NCI-H526 (cell line): Measurements from ENCODE around the gene CAPN11.
A peak's percentile ranks its signal among the peaks of the same experiment; 100 is the strongest.

Experiments
- DNase-seq, 2 experiments: peaks; one replicate each; lab custom pipeline; 2025; lab: John Stamatoyannopoulos, UW

CAPN11 gene

GRCh38 chr6:44156494-44157151 lies 2.0 kb upstream of the CAPN11 start:
- DNase-seq: no peak

DNA sequence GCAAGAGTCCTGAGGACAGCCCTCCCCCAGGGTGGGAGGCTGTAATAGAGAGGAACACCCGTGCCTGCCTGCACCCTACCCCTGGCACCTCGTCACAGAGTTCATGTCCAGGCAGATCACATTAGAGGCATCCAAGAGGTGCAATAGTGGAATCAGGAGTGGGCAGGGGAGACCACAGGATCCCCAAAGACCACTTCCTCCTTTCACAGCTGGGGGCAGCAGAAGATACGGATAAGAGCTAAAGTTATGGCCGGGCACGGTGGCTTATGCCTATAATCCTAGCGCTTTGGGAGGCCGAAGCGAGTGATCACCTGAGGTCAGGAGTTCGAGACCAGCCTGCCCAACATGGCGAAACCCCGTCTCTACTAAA lies 1.5 kb upstream of the CAPN11 start:
- DNase-seq: no peak

- no peak for DNase-seq
Observed at GRCh38 chr6:44161997-44162338, 3.3 kb downstream of the CAPN11 start.

DNA sequence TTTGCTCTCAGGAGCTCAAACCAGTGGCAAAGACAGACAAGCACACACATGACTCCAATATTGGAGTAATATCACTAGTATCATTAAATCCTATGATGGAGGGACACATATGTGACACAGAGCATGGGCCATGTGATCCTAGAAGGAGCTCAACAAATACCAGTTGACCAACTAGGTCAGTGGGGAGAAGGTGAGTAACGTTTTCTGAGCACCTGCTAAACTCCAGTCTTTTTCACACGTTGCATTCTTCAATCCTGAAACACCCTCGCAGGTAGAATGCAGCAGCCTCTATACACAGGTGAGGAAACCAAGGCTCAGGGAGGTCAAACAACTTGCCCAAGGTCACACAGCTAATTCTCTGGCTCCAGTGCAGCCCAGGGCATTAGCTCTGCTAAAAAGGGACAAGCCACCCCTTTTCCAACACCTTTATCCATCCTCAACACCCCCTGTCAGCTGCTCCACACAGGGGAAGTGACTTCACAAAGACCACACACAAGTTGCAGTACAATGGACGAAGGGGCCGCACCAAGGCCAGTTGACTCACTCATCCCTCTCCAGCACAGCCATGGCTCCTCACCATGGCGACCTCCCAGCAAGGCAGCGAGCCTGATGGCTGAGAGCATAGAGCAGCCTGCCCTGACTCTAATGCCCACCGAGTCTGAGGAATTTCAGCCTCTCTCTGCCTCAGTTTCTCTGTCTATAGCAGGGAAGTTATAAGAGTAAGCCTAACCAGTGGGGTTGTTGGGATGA lies 4.4 kb downstream of the CAPN11 start:
- DNase-seq: no peak

GRCh38 chr6:44166116-44166515 lies 7.5 kb downstream of the CAPN11 start:
- no peak for DNase-seq

- DNase-seq: no peak
Observed at GRCh38 chr6:44166591-44167184, 8.1 kb downstream of the CAPN11 start.

DNA sequence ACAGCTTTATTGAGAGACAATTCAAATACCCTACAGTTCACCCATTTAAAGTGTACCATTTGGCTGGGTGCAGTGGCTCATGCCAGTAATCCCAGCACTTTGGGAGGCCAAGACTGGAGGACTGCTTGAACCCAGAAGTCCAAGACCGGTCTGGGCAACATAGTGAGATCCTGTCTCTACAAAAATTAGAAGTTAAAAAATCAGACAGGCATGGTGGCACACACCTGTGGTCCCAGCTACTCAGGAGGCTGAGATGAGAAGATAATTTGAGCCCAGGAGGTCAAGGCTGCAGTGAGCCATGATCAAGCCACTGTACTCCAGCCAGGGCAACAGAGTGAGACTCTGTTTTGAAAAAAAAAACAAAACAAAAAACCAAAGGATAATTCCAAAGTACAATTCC lies 8.9 kb downstream of the CAPN11 start:
- DNase-seq: no peak

GRCh38 chr6:44169154-44169553 lies 10.5 kb downstream of the CAPN11 start:
- DNase-seq: no peak

DNA sequence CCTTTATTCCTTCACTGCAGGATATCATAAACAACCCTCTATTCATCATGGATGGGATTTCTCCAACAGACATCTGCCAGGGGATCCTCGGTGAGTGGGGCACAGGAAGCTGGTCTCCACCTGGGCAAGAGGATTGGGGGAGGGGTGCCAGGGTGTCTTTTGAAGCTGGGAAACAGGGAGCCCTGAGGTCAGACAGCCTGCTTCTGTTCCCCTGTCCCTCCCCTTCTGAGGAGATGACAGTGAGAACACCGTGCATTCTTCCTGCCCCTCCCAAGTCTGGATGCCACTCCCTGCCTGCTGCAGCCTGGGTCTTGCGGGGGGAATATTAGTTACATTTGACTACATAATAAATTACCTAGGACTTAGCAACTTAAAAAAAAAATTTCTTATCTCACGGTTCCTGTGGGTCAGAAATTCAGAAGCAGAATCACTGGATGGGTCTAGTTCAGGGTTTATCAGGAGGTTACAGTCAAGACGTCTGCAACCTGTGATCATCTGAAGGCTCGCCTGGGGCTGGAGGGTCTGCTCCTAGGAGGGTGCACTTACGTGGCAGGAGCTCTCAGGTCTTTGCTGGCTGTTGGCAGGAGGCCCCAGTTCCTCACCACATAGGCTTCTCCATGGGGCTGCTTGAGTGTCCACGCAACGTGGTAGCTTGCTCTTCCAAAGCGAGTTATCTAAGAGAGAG lies 11.4 kb downstream of the CAPN11 start:
- DNase-seq: no peak

- no peak for DNase-seq
Observed at GRCh38 chr6:44171899-44172546, 13.4 kb downstream of the CAPN11 start.

DNA sequence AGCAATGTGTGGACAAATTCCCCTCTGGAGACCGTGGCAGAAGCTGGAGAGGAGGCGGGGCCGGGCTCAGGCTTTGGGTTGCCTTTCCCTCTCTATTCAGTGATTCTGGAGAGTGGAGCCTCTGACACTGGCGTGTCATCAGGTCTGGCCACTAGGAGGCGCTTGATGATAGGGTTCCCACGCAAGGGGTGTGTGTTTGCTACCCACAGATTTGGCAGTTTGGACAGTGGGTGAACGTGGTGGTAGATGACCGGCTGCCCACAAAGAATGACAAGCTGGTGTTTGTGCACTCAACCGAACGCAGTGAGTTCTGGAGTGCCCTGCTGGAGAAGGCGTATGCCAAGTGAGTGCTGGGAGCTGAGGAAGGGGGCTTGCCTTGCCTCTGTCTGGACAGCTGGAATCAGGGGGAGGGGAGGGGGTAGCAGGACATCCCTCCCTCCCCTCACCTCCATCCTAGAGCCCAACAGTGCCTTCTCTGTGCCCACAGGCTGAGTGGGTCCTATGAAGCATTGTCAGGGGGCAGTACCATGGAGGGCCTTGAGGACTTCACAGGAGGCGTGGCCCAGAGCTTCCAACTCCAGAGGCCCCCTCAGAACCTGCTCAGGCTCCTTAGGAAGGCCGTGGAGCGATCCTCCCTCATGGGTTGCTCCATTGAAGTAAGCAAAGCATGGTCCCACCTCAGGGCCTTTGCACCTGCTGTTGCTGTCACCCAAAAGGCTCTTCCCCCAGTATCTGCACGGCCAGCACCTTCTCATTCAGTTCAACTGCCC lies 14.3 kb downstream of the CAPN11 start:
- peak; percentile 54 to 91 for DNase-seq

DNA sequence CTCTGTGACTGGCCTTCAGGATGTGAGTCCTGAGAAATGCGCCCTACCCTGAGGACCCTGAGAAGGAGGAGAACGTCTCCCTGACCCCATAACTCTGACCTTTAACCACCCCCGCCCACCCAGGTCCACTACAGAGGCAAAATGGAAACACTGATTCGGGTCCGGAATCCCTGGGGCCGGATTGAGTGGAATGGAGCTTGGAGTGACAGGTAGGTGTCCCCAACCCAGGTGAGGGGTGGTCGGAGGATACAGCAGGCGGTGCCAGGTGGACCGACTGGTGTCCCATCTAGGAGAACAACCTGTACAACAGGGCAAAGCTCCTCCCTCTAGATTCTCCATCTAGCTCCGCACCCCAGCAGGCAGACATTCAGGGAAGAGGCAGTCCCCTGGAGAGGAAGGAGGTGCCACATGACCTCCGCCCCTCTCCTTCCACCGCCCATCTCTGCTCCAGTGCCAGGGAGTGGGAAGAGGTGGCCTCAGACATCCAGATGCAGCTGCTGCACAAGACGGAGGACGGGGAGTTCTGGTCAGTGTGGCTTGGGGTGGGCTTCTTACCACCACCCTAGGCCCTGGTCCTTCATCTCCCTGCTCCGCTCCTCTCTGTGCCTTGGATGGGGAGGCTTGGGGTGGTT lies 17.6 kb downstream of the CAPN11 start:
- no peak for DNase-seq

GRCh38 chr6:44176762-44177509 lies 18.3 kb downstream of the CAPN11 start:
- DNase-seq: no peak

DNA sequence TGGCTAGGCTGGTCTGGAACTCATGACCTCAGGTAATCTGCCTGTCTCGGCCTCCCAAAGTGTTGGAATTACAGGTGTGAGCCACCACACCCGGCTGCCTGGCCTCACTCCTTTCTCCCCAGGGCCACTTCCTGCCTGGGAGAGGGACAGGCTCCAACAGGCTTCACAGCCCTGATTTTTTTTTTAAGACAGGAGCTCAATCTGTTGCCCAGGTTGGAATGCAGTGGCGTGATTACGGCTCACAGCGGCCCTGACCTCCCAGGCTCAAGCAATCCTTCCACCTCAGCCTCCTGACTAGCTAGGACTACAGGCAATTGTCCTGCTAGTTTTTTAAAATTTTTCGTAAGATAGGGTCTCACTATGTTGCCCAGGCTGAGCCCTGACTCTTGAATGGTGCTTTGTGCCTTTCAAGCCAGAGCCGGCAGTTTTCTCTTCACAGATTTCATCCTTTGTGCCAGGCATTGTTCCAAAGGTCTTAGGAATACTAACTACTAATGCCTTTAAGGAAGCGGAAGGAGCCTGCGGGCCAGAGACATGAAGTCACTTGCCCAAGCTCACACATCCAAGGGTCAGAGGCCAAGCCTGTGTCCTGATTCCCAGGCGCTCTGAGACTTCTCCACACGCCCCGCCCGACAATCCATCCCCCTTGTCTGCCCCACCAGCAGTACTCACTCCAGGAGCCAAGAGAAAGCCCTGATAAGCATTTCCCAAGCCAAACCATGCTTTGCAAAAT lies 19.2 kb downstream of the CAPN11 start:
- no peak for DNase-seq

DNA sequence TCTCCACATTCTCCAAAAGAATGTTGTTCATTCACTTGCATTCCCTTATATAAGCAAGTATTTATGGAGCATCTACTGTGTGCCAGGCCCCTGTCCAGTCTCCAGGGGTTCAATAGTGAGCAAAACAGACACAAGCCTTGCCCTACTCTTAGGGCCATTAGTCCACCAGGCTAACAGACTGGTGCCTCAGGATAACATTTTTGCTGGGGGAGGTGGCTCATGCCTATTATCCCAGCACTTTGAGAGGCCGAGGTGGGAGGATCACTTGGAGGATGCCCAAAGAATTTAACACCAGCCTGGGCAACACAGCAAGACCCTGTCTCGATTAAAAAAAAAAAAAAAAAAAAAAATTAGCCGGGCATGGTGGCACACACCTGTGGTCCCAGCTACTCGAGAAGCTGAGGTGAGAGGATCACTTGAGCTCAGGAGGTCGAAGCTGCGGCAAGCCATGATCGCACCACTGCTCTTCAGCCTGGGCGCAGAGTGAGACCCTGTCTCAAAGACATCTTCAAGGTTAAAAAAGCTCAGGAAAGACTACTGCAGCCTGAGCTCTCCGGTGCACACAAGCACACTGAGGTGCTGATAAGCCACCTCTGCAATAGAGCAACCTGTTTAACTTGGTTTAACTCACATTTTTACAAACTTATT lies 19.9 kb downstream of the CAPN11 start:
- DNase-seq: no peak

DNA sequence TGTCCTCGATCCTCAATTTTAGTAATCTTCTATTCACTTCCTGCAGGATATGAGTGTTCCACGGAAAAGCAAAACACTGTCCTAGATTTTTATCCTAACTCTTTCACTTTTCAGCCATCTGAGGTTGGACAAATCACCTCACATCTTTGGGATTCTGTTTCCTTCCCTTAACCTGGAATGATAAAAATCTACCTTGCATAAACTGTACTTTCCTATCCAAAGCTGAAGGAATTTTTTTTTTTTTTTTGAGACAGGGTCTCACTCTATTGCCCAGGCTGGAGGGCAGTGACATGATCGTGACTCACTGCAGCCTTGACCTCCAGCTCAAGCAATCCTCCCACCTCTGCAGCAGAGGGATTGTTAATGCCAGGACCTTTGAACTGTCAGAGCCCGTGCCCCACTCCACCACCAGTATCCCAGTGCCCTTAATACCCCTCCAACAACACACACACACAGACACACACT lies 20.5 kb downstream of the CAPN11 start:
- no peak for DNase-seq

GRCh38 chr6:44179648-44180047 lies 21.0 kb downstream of the CAPN11 start:
- DNase-seq: no peak

GRCh38 chr6:44180406-44180805 lies 21.8 kb downstream of the CAPN11 start:
- DNase-seq: no peak

- DNase-seq: no peak
Observed at GRCh38 chr6:44180886-44181285, 22.3 kb downstream of the CAPN11 start.
